Gastroesophageal sphincter (tissue), 4 donors: ENCODE measurements around the gene GATAD2B. TPM values are rescaled to one million over a fixed set of nuclear protein-coding genes. Genes with fewer than 3 reads are reported as not detected.
"Not testable (repeated sequence)": the region's sequence is repeated elsewhere in the genome, so short reads cannot be mapped to it uniquely, and the experiment has no call there.

Source experiments
- ATAC-seq: fragments of 150-250 bp; one replicate; pipeline ENCODE4 v1.9.1; 2016; ENCODE audit warnings: mild to moderate bottlenecking, moderate library complexity
- H3K27ac ChIP-seq, 4 donors: fragments of 200-600 bp; sonication (generic) in 3 of 4; 1 replicate in 3 of 4; 2 replicates in 1 of 4; pipeline ENCODE4 v1.5.1; 2016 to 2019
- H3K27me3 ChIP-seq: fragments of 200-600 bp; sonication (generic); one replicate; pipeline ENCODE4 v1.5.1; 2019
- H3K36me3 ChIP-seq, 2 donors: fragments of 200-600 bp; sonication (generic); one replicate each; pipeline ENCODE4 v1.5.1; 2019; ENCODE audit warnings: control low read depth in 1 of 2
- H3K4me1 ChIP-seq, 3 donors: fragments of 200-600 bp; sonication (generic); 1 replicate in 2 of 3; 2 replicates in 1 of 3; pipeline ENCODE4 v1.5.1; 2016 to 2019; ENCODE audit warnings: control low read depth in 2 of 3
- H3K4me3 ChIP-seq, 2 donors: fragments of 200-600 bp; sonication (generic); one replicate each; pipeline ENCODE4 v1.5.1; 2019; ENCODE audit warnings: mild to moderate bottlenecking in 1 of 2, moderate library complexity in 1 of 2
- H3K9me3 ChIP-seq, 3 donors: fragments of 200-600 bp; sonication (generic); one replicate each; pipeline ENCODE4 v1.5.1; 2017 to 2019; ENCODE audit warnings: control low read depth in 2 of 3
- EP300 ChIP-seq: sonication (generic); formaldehyde crosslinking; IDR thresholded peaks from one replicate; pipeline ENCODE4 v1.6.1; 2017; ENCODE audit warnings: antibody characterized with exemption, mild to moderate bottlenecking
- POLR2A ChIP-seq, 2 donors: fragments of 450-650 bp; IDR thresholded peaks; one replicate each; pipeline ENCODE4 v1.6.1; 2017; ENCODE audit warnings: antibody characterized with exemption in 2 of 2, mild to moderate bottlenecking in 2 of 2, moderate library complexity in 1 of 2
- POLR2AphosphoS5 ChIP-seq: sonication (generic); formaldehyde crosslinking; IDR thresholded peaks from one replicate; pipeline ENCODE4 v1.6.1; 2017; ENCODE audit warnings: antibody characterized with exemption
- WGBS, 2 donors: methylation state at CpG; one replicate each; pipeline ENCODE4 v1.1.5; 2018; ENCODE audit warnings: low coverage in 1 of 2; 5-methylcytosine and 5-hydroxymethylcytosine counted together
- total RNA-seq, 4 donors: library from RNA; depleted of rRNA; stranded (reverse); fragments of >200 nt; gene quantifications; one replicate each; pipeline ENCODE4 v1.1.0, GENCODE V29; 2016
- TF ChIP-seq, protein P1 (sequence below), 4 experiments: fragments of 200-600 bp in 2 of 4; fragments of 450-650 bp in 2 of 4; sonication (generic) in 1 of 4; IDR thresholded peaks; one replicate each; pipeline ENCODE4 v1.5.1; 2017 to 2019; ENCODE audit warnings: antibody characterized with exemption in 4 of 4, mild to moderate bottlenecking in 2 of 4, moderate library complexity in 2 of 4

GATAD2B gene
- total RNA-seq, 4 donors from 2014 or later = 18.4 to 30.8 (median 23.8) TPM

DNA sequence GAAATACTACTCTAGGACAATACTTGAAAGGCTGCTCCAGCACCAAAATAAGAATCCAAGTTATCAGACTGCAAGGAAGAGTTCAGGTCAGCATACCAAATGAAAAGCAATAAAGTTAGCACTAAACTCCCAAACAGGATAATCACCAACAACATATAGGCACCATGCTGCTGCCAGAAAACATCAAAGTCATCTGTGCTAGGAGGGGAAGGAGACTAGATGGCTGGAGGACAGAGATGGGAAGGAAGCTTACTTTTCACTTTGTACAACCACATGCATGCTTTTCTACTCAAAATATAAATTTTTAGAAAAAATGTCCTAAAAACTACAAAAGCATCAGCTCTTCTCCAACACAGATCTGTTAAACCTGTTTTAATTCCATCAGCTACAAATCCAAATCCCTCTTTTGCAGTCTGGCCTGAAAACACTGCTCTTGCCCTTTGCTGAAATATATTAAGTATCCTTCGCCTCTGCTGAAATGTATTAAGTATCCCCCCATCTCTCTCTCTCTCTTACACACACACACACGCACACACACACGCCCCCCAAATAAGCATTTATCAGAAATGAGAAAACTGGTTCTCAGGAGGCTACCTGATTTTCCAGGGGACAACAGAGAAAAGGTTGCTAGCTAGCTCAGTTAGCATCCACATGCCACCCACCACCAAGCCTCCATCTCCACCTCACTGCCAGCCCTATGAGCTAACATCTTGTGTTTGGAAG lies 1.5 kb downstream of the GATAD2B start:
- Histone ChIP-seq H3K36me3 (no peaks in the 10 kb centered on the region), H3K27ac (peak overlapping the region; percentile 93 to 95 (median 95)), H3K4me1 (peaks cover 2 to 59% (median 29%) of the 10 kb centered on the region in 3 donors), H3K9me3 (no peaks in the 10 kb centered on the region), H3K4me3 (peak overlapping the region; percentile 95 to 97), H3K27me3 (no peaks in the 10 kb centered on the region)
- 9 to 22% methylated on average over 1 to 3 of the region's 3 CpGs for WGBS, 2 donors
- no peak for ATAC-seq
- no peak for TF ChIP-seq POLR2A (IDR thresholded peaks at IDR 0.05)
- TF ChIP-seq, protein P1, sequence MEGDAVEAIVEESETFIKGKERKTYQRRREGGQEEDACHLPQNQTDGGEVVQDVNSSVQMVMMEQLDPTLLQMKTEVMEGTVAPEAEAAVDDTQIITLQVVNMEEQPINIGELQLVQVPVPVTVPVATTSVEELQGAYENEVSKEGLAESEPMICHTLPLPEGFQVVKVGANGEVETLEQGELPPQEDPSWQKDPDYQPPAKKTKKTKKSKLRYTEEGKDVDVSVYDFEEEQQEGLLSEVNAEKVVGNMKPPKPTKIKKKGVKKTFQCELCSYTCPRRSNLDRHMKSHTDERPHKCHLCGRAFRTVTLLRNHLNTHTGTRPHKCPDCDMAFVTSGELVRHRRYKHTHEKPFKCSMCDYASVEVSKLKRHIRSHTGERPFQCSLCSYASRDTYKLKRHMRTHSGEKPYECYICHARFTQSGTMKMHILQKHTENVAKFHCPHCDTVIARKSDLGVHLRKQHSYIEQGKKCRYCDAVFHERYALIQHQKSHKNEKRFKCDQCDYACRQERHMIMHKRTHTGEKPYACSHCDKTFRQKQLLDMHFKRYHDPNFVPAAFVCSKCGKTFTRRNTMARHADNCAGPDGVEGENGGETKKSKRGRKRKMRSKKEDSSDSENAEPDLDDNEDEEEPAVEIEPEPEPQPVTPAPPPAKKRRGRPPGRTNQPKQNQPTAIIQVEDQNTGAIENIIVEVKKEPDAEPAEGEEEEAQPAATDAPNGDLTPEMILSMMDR (IDR thresholded peaks at IDR 0.05) = no peak
- no peak for TF ChIP-seq EP300
- no peak for TF ChIP-seq POLR2AphosphoS5

DNA sequence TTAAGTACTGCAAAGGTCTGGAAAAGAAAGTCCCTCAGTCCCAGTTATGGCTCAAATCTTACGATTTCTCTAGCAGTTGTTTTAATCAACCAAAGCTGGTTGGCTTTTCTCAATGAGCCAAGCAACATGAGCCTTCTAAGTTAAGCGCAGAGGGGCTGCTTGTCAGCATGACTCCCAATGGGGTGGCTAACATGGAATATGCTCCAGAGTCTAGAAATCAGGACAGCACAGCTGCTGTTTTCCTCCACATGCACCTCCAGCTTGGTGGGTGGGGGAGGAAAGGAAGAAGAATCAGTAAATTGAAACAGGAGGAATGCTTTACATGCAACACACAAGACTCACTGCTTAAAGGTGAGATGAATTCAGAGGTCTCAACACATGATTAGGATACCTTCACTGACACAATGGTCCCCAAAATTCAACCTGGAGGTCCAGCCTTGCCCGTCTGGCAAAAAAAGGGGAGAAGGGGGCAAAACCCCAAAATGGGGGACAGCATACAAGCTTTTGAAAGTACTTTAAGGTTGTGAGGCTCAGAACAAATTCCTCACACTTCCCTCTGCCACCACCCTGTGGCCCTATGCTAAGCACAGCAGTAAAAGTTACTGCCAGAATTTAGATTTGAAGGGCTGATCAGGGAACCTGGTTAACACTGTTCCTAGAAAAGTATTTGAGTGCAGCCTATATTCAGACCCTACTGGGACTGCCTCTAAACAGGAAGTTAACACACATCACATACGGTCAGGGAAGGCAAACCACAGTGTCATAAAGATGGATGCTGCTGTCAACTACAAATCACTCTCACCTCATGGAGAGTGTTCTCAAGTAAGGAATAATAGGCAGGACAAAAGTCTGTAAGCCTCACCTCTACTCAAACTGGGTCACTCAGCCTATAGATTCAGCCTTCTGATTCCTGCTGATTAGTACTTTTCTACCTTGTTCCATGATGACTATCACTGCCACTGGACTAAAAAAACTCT lies 2.6 kb downstream of the GATAD2B start:
- no peaks in the 10 kb centered on the region for H3K9me3 ChIP-seq
- no peak for ATAC-seq
- peak overlapping the region in 3 of 4 donors; percentile 28 to 95 (median 44) for H3K27ac ChIP-seq
- peaks cover 2 to 64% (median 29%) of the 10 kb centered on the region in 3 donors for H3K4me1 ChIP-seq
- no peaks in the 10 kb centered on the region for H3K27me3 ChIP-seq
- TF ChIP-seq EP300 = no peak
- TF ChIP-seq, protein P1 (IDR thresholded peaks at IDR 0.05) = peak in 3 of 4 experiments; percentile 13 to 31 (median 21)
- no peaks in the 10 kb centered on the region for H3K36me3 ChIP-seq
- peak overlapping the region in 1 of 2 donors; percentile 95 for H3K4me3 ChIP-seq
- WGBS, 2 donors = 17 to 21% methylated on average over 2 to 4 of the region's 4 CpGs

DNA sequence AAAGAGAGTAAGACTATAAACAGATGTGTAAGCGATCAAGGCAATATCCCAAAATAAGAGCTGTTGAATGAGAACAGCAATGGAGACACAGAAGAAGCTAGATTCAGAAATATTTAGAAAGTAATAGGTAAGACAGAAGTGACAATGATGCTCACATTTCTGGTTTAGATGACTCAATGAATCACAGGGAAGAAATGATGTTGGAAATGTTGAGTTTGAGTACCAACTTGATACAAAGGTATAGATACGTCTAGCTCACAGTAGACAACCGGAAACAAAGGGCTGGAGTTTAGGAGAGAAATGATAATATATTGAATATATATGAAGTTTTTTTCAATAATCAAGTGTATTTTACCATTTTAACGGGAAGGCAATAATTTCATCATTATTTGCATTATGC lies 6.5 kb downstream of the GATAD2B start:
- H3K4me3 ChIP-seq = no peak overlapping the region
- no peaks in the 10 kb centered on the region for H3K36me3 ChIP-seq
- 69 to 70% methylated on average over 4 of the region's 4 CpGs for WGBS, 2 donors
- H3K27me3 ChIP-seq = no peaks in the 10 kb centered on the region
- no peaks in the 10 kb centered on the region for H3K9me3 ChIP-seq
- H3K4me1 ChIP-seq = peaks cover 2 to 76% (median 18%) of the 10 kb centered on the region in 3 donors
- TF ChIP-seq, protein P1 (IDR thresholded peaks at IDR 0.05) = no peak
- TF ChIP-seq POLR2A (IDR thresholded peaks at IDR 0.05) (no peak), EP300 (no peak), POLR2AphosphoS5 (no peak)
- no peak overlapping the region for H3K27ac ChIP-seq
- no peak for ATAC-seq

DNA sequence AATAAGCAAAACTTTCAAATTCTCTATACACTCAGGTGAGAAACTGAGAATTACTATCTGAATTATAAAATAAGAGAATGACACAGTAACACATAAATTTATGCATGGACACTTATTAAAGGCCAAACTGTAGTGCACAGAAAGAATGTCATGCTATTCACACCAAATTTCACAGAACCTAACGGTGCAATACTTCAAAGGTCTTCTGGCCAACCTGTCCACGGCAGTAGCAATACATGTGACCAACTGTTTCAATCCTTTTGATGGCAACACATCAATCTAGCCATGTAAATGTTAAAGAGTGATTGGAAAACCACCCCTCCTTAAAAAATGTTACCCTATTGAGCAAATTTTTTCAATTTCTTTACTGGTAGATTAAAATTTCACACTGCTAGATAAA lies 10.4 kb downstream of the GATAD2B start:
- no peak for ATAC-seq
- Histone ChIP-seq H3K36me3 (peaks cover 0 to 8% of the 10 kb centered on the region in 2 donors), H3K27me3 (no peaks in the 10 kb centered on the region), H3K4me1 (peaks cover 0 to 45% (median 0%) of the 10 kb centered on the region in 3 donors), H3K27ac (no peak overlapping the region), H3K9me3 (no peaks in the 10 kb centered on the region), H3K4me3 (no peak overlapping the region)
- 54 to 65% methylated on average over 2 of the region's 2 CpGs for WGBS, 2 donors
- TF ChIP-seq EP300 (no peak), POLR2AphosphoS5 (no peak), POLR2A (IDR thresholded peaks at IDR 0.05) (no peak)
- TF ChIP-seq, protein P1 (IDR thresholded peaks at IDR 0.05) = no peak

DNA sequence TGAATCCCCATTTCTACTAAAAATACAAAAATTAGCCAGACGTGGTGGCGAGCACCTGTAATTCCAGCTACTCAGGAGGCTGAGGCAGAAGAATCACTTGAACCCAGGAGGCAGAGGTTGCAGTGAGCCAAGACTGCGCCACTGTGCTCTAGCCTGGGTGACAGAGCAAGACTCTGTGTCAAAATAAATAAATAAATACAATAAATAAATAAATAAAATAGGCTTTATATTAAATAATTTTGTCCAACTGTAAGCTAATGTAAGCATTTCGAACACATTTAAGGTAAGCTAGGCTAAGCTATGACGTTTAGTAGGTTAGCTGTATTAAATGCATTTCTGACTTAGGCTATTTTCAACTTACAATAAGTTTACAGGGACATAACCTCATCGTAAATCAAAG lies 12.2 kb downstream of the GATAD2B start:
- ATAC-seq, H3K4me3 ChIP-seq, H3K9me3 ChIP-seq, H3K27me3 ChIP-seq, H3K27ac ChIP-seq, H3K36me3 ChIP-seq: not testable (repeated sequence)
- 78 to 79% methylated on average over 6 of the region's 6 CpGs for WGBS, 2 donors
- peaks cover 0 to 46% (median 0%) of the 10 kb centered on the region in 3 donors for H3K4me1 ChIP-seq
